ENCODE measurements around the gene PLA2G6. TPM values are rescaled to one million over a fixed set of nuclear protein-coding genes. Genes with fewer than 3 reads are reported as not detected.

PLA2G6 gene
- total and polyA plus RNA-seq, 9 of the 15 experiments (the other 6 are each of a cell fraction or from before 2014, with no cell fraction given): 0.11 to 12.2 (median 9.7) TPM

- no peak for TF ChIP-seq FOXM1 (IDR thresholded peaks at IDR 0.05; ENCODE audit: low read depth)
- TF ChIP-seq FOXM1 (CRISPR knock-in tag; IDR thresholded peaks at IDR 0.05; ENCODE audit: low read depth): no peak
- peak; percentile 23; the same call in 1 of the 2 replicates for TF ChIP-seq MAFF (IDR thresholded peaks at IDR 0.05; ENCODE audit: low read length)
- no peak for TF ChIP-seq ZNF354B (CRISPR knock-in tag; IDR thresholded peaks at IDR 0.05)
- no peak for TF ChIP-seq ZNF24 (IDR thresholded peaks at IDR 0.05)
- TF ChIP-seq CLOCK (CRISPR knock-in tag; IDR thresholded peaks at IDR 0.05; ENCODE audit: borderline replicate concordance): no peak
- no peak for TF ChIP-seq POLR2B (IDR thresholded peaks at IDR 0.05; ENCODE audit: low read depth, partially characterized antibody)
- no peak for TF ChIP-seq CREB3 (tag; conservative IDR thresholded peaks at IDR 0.05; ENCODE audit: low read depth)
- no peak for TF ChIP-seq ZNF444 (CRISPR knock-in tag; IDR thresholded peaks at IDR 0.05)
- TF ChIP-seq MEIS2 (IDR thresholded peaks at IDR 0.05; ENCODE audit: partially characterized antibody): peak; percentile 48
- no peak for TF ChIP-seq ZNF668 (CRISPR knock-in tag; IDR thresholded peaks at IDR 0.05)
- peak; percentile 56 to 72; a peak in 2 of 4 replicates for TF ChIP-seq KDM1A (IDR thresholded peaks at IDR 0.05)
- no peak for TF ChIP-seq HINFP (tag; conservative IDR thresholded peaks at IDR 0.05; ENCODE audit: low read depth)
- TF ChIP-seq CTBP1 (IDR thresholded peaks at IDR 0.05; ENCODE audit: borderline replicate concordance): peak; percentile 14; the same call in 1 of the 2 replicates
Measured at GRCh38 chr22:38193580-38193979, 11.9 kb upstream of the PLA2G6 start (continued).

Measured in K562 (cell line).